HL-60 (cell line): ENCODE data around the gene SLC16A12.

ENCODE experiments used
- DNase-seq, 2 experiments: peaks; one replicate each; pipeline ENCODE4 v3.0.0-alpha.2; 2010 to 2020; ENCODE audit warnings: low read depth in 1 of 2, low spot score in 1 of 2
- H3K27ac ChIP-seq: fragments of 250-450 bp; sonication (Bioruptor Pico); replicated peaks from 2 replicates; pipeline ENCODE4 v1.5.1; 2020; ENCODE audit warnings: mild to moderate bottlenecking, moderate library complexity
- H3K27me3 ChIP-seq: fragments of 250-450 bp; sonication (Bioruptor Pico); 2 replicates; pipeline ENCODE4 v1.5.1; 2021; ENCODE audit warnings: mild to moderate bottlenecking, moderate library complexity; ENCODE audit not compliant: insufficient read depth, poor library complexity, severe bottlenecking
- H3K4me3 ChIP-seq: replicated peaks from 2 replicates; pipeline ENCODE4 v1.5.1; 2011; ENCODE audit warnings: mild to moderate bottlenecking, control low read depth, low read length; ENCODE audit not compliant: insufficient read depth
- GABPA ChIP-seq: IDR thresholded peaks from 2 replicates; pipeline ENCODE4 v1.6.1; 2012; ENCODE audit warnings: low read depth
- POLR2AphosphoS5 ChIP-seq: IDR thresholded peaks from 2 replicates; pipeline ENCODE4 v1.6.1; 2012; ENCODE audit warnings: low read depth
- SPI1 ChIP-seq: IDR thresholded peaks from 2 replicates; pipeline ENCODE4 v1.6.1; 2012; ENCODE audit warnings: low read depth, mild to moderate bottlenecking, borderline replicate concordance
- TF ChIP-seq, protein P1 (sequence below): IDR thresholded peaks from one replicate; pipeline ENCODE4 v1.5.1; 2011; ENCODE audit warnings: low read length, control low read depth, inconsistent platforms; ENCODE audit not compliant: insufficient read depth
- TF ChIP-seq, protein P2 (sequence below): IDR thresholded peaks from 2 replicates; pipeline ENCODE4 v1.6.1; 2012; ENCODE audit warnings: low read depth; ENCODE audit not compliant: insufficient replicate concordance

Gene SLC16A12

GRCh38 chr10:89522463-89522862 lies 12.9 kb downstream of the SLC16A12 start:
- no peak overlapping the region for H3K4me3 ChIP-seq
- no peak for DNase-seq
- no peak for TF ChIP-seq SPI1
- TF ChIP-seq, protein P1, sequence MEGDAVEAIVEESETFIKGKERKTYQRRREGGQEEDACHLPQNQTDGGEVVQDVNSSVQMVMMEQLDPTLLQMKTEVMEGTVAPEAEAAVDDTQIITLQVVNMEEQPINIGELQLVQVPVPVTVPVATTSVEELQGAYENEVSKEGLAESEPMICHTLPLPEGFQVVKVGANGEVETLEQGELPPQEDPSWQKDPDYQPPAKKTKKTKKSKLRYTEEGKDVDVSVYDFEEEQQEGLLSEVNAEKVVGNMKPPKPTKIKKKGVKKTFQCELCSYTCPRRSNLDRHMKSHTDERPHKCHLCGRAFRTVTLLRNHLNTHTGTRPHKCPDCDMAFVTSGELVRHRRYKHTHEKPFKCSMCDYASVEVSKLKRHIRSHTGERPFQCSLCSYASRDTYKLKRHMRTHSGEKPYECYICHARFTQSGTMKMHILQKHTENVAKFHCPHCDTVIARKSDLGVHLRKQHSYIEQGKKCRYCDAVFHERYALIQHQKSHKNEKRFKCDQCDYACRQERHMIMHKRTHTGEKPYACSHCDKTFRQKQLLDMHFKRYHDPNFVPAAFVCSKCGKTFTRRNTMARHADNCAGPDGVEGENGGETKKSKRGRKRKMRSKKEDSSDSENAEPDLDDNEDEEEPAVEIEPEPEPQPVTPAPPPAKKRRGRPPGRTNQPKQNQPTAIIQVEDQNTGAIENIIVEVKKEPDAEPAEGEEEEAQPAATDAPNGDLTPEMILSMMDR, result no peak
- no peak overlapping the region for H3K27ac ChIP-seq
- H3K27me3 ChIP-seq, result no peaks in the 10 kb centered on the region

- H3K4me3 ChIP-seq, result no peak overlapping the region
- no peak for DNase-seq
- TF ChIP-seq SPI1, result no peak
- TF ChIP-seq, protein P2, sequence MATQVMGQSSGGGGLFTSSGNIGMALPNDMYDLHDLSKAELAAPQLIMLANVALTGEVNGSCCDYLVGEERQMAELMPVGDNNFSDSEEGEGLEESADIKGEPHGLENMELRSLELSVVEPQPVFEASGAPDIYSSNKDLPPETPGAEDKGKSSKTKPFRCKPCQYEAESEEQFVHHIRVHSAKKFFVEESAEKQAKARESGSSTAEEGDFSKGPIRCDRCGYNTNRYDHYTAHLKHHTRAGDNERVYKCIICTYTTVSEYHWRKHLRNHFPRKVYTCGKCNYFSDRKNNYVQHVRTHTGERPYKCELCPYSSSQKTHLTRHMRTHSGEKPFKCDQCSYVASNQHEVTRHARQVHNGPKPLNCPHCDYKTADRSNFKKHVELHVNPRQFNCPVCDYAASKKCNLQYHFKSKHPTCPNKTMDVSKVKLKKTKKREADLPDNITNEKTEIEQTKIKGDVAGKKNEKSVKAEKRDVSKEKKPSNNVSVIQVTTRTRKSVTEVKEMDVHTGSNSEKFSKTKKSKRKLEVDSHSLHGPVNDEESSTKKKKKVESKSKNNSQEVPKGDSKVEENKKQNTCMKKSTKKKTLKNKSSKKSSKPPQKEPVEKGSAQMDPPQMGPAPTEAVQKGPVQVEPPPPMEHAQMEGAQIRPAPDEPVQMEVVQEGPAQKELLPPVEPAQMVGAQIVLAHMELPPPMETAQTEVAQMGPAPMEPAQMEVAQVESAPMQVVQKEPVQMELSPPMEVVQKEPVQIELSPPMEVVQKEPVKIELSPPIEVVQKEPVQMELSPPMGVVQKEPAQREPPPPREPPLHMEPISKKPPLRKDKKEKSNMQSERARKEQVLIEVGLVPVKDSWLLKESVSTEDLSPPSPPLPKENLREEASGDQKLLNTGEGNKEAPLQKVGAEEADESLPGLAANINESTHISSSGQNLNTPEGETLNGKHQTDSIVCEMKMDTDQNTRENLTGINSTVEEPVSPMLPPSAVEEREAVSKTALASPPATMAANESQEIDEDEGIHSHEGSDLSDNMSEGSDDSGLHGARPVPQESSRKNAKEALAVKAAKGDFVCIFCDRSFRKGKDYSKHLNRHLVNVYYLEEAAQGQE, result no peak
- TF ChIP-seq GABPA, result no peak
- TF ChIP-seq POLR2AphosphoS5, result no peak
- TF ChIP-seq, protein P1, result no peak
- no peaks in the 10 kb centered on the region for H3K27me3 ChIP-seq
- no peak overlapping the region for H3K27ac ChIP-seq
Measured at GRCh38 chr10:89521368-89521767, 14.0 kb downstream of the SLC16A12 start.

DNA sequence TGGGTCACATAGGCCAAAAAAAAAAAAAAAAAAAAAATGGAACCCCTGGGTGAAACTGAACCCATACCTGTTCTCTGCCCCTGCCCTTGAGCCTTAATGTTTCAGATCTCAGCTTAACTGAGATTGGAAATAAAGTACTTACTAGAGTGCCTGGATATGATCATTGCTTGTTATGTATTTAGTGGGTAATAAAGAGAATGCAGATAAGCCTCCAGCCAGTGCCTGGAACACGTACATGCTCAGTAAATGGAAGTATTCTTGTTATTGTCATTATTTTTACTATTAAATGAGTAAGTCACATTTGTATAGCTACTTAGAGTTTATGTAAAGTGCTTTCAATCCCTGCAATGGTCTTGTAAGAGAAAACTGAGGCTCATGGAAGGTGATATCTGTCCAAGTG lies 14.7 kb downstream of the SLC16A12 start:
- Histone ChIP-seq H3K27me3 (no peaks in the 10 kb centered on the region), H3K27ac (no peak overlapping the region), H3K4me3 (no peak overlapping the region)
- TF ChIP-seq, protein P2, result no peak
- TF ChIP-seq SPI1 (no peak), GABPA (no peak), POLR2AphosphoS5 (no peak)
- TF ChIP-seq, protein P1, result no peak
- no peak for DNase-seq
